ENCODE measurements around the gene QPRT. TPM values are rescaled to one million over a fixed set of nuclear protein-coding genes. Genes with fewer than 3 reads are reported as not detected.

Gene QPRT
- total RNA-seq, 1 donor from 2014 or later, result 13.8 TPM

GRCh38 chr16:29676989-29677785, 1.8 kb upstream of the QPRT start:
- intact Hi-C loops (cut with DNase I), result no loop called here
- DNase-seq (ENCODE audit: extremely low spot score in 2 of 2), result no peak

GRCh38 chr16:29680180-29680598, 1.2 kb downstream of the QPRT start:
- no peak overlapping the region for H3K27ac ChIP-seq
- no peaks in the 10 kb centered on the region for H3K36me3 ChIP-seq
- TF ChIP-seq POLR2AphosphoS5 (IDR thresholded peaks at IDR 0.05; ENCODE audit: insufficient read depth in 1 of 2, low read depth in 1 of 2) (no peak), CTCF (IDR thresholded peaks at IDR 0.05) (no peak), POLR2A (IDR thresholded peaks at IDR 0.05) (no peak)
- H3K4me1 ChIP-seq, result peaks cover 6% of the 10 kb centered on the region
- intact Hi-C loops (cut with DNase I), result no loop called here
- no peaks in the 10 kb centered on the region for H3K27me3 ChIP-seq
- DNase-seq (ENCODE audit: extremely low spot score in 2 of 2), result no peak
- H3K9me3 ChIP-seq, result no peaks in the 10 kb centered on the region
- peak overlapping the region; percentile 45 to 50 for H3K4me3 ChIP-seq

More at GRCh38 chr16:29676989-29677785, 1.8 kb upstream of the QPRT start:
- H3K27ac ChIP-seq, result no peak overlapping the region
- no peaks in the 10 kb centered on the region for H3K9me3 ChIP-seq
- no peaks in the 10 kb centered on the region for H3K27me3 ChIP-seq
- no peak for TF ChIP-seq CTCF (IDR thresholded peaks at IDR 0.05)
- TF ChIP-seq POLR2AphosphoS5 (IDR thresholded peaks at IDR 0.05; ENCODE audit: insufficient read depth in 1 of 2, low read depth in 1 of 2), result no peak
- no peak for TF ChIP-seq POLR2A (IDR thresholded peaks at IDR 0.05)
- H3K36me3 ChIP-seq, result no peaks in the 10 kb centered on the region
- H3K4me1 ChIP-seq, result peaks cover 18% of the 10 kb centered on the region
- H3K4me3 ChIP-seq, result no peak overlapping the region

GRCh38 chr16:29683543-29684090, 4.6 kb downstream of the QPRT start:
- H3K27me3 ChIP-seq, result no peaks in the 10 kb centered on the region
- intact Hi-C loops (cut with DNase I), result no loop called here
- peaks cover 6% of the 10 kb centered on the region for H3K4me1 ChIP-seq
- no peaks in the 10 kb centered on the region for H3K36me3 ChIP-seq
- TF ChIP-seq POLR2A (IDR thresholded peaks at IDR 0.05) (no peak), CTCF (IDR thresholded peaks at IDR 0.05) (no peak), POLR2AphosphoS5 (IDR thresholded peaks at IDR 0.05; ENCODE audit: insufficient read depth in 1 of 2, low read depth in 1 of 2) (no peak)
- H3K9me3 ChIP-seq, result no peaks in the 10 kb centered on the region
- DNase-seq (ENCODE audit: extremely low spot score in 2 of 2), result no peak
- no peak overlapping the region for H3K27ac ChIP-seq
- H3K4me3 ChIP-seq, result no peak overlapping the region

GRCh38 chr16:29684679-29685078, 5.7 kb downstream of the QPRT start:
- no peaks in the 10 kb centered on the region for H3K4me1 ChIP-seq
- TF ChIP-seq POLR2AphosphoS5 (IDR thresholded peaks at IDR 0.05; ENCODE audit: insufficient read depth in 1 of 2, low read depth in 1 of 2) (no peak), CTCF (IDR thresholded peaks at IDR 0.05) (no peak), POLR2A (IDR thresholded peaks at IDR 0.05) (no peak)
- H3K4me3 ChIP-seq, result no peak overlapping the region
- DNase-seq (ENCODE audit: extremely low spot score in 2 of 2), result no peak
- intact Hi-C loops (cut with DNase I), result no loop called here
- no peaks in the 10 kb centered on the region for H3K36me3 ChIP-seq
- H3K9me3 ChIP-seq, result no peaks in the 10 kb centered on the region
- no peaks in the 10 kb centered on the region for H3K27me3 ChIP-seq
- H3K27ac ChIP-seq, result no peak overlapping the region
